ENCODE data around the gene GLB1L.

The GLB1L gene

GRCh38 chr2:219248845-219249202 lies 3.6 kb upstream of the GLB1L start:
- DNase-seq (ENCODE audit: low read depth) = no peak
- no peak for TF ChIP-seq CTCF (conservative IDR thresholded peaks at IDR 0.05; ENCODE audit: low read depth, low read length)
- H3K4me3 ChIP-seq (ENCODE audit: low read length) = no peak overlapping the region

GRCh38 chr2:219247678-219248642 lies 2.7 kb upstream of the GLB1L start:
- no peak for DNase-seq (ENCODE audit: low read depth)
- no peak for TF ChIP-seq CTCF (conservative IDR thresholded peaks at IDR 0.05; ENCODE audit: low read depth, low read length)
- H3K4me3 ChIP-seq (ENCODE audit: low read length) = no peak overlapping the region

DNA sequence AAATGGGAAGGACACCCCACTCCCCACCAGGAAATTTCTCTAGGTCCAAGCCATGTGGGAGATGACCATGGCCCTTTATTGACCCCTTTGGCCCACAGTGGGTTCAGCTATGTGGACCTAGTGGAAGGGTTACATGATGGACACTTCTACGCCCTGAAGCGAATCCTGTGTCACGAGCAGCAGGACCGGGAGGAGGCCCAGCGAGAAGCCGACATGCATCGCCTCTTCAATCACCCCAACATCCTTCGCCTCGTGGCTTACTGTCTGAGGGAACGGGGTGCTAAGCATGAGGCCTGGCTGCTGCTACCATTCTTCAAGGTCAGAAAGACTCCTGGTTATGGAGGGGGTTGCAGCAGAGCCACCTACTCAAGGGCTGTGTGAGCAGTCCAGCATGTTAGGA lies 1.3 kb upstream of the GLB1L start:
- no peak for DNase-seq (ENCODE audit: low read depth)
- no peak for TF ChIP-seq CTCF (conservative IDR thresholded peaks at IDR 0.05; ENCODE audit: low read depth, low read length)

GRCh38 chr2:219245899-219246230 lies 621 bp upstream of the GLB1L start:
- peak overlapping the region; percentile 92 for H3K4me3 ChIP-seq (ENCODE audit: low read length)
- TF ChIP-seq CTCF (conservative IDR thresholded peaks at IDR 0.05; ENCODE audit: low read depth, low read length) = no peak
- DNase-seq (ENCODE audit: low read depth) = no peak

More for the DNA sequence above, 1.3 kb upstream of the GLB1L start:
- H3K4me3 ChIP-seq (ENCODE audit: low read length) = no peak overlapping the region

GRCh38 chr2:219244789-219245147 lies 476 bp downstream of the GLB1L start:
- no peak for TF ChIP-seq CTCF (conservative IDR thresholded peaks at IDR 0.05; ENCODE audit: low read depth, low read length)
- H3K4me3 ChIP-seq (ENCODE audit: low read length) = peak overlapping the region; percentile 92
- DNase-seq (ENCODE audit: low read depth) = no peak

DNA sequence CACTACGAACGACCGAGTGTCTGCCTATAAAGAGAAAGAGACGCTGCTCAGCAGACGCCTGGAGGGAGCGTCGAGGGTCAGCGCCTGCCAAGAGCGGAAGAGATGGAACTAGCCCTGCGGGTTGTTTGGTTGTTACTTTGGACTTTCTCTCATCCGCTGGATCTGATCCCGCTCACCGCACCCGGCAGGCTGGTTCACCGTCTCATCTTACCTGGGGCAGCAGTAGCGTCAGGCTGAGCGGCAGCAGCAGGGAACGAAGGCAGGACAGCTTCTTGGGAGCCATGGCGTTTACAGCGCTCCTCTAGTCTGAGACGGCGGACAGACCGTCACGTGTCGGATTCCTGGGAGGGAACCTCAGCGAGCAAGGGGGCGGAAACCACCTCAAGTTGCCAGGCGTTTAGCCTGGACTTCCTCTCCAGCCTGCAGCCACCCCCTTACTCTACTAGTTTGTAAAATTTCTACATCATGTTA lies 1.9 kb downstream of the GLB1L start:
- no peak for TF ChIP-seq CTCF (conservative IDR thresholded peaks at IDR 0.05; ENCODE audit: low read depth, low read length)
- peak overlapping the region; percentile 11 for H3K4me3 ChIP-seq (ENCODE audit: low read length)
- no peak for DNase-seq (ENCODE audit: low read depth)

- H3K4me3 ChIP-seq (ENCODE audit: low read length) = no peak overlapping the region
Observed at GRCh38 chr2:219234331-219234730, 10.9 kb downstream of the GLB1L start.

More at GRCh38 chr2:219234331-219234730, 10.9 kb downstream of the GLB1L start:
- DNase-seq (ENCODE audit: low read depth) = no peak
- TF ChIP-seq CTCF (conservative IDR thresholded peaks at IDR 0.05; ENCODE audit: low read depth, low read length) = no peak
